Neural progenitor cell (in vitro differentiated cells): ENCODE data around the gene DAB2. TPM values are rescaled to one million over a fixed set of nuclear protein-coding genes. Genes with fewer than 3 reads are reported as not detected.

Experiments
- DNase-seq: peaks from one replicate; pipeline ENCODE4 v3.0.0-alpha.2; 2016; ENCODE audit warnings: low spot score
- H2AFZ ChIP-seq: fragments of 200-600 bp; sonication (generic); replicated peaks from 2 replicates; pipeline ENCODE4 v1.6.1; 2016; ENCODE audit warnings: antibody characterized with exemption
- H3F3A ChIP-seq: fragments of 200-600 bp; sonication (generic); 2 replicates; pipeline ENCODE4 v1.6.1; 2016; ENCODE audit warnings: antibody characterized with exemption, low read depth
- H3K27ac ChIP-seq: fragments of 200-600 bp; sonication (generic); 2 replicates; pipeline ENCODE4 v1.5.1; 2016; ENCODE audit warnings: mild to moderate bottlenecking
- H3K27me3 ChIP-seq: fragments of 200-600 bp; sonication (generic); 2 replicates; pipeline ENCODE4 v1.6.1; 2016; ENCODE audit warnings: mild to moderate bottlenecking, moderate library complexity
- H3K36me3 ChIP-seq: fragments of 200-600 bp; sonication (generic); 2 replicates; pipeline ENCODE4 v1.5.1; 2016
- H3K4me1 ChIP-seq: fragments of 200-600 bp; sonication (generic); 2 replicates; pipeline ENCODE4 v1.6.1; 2016; ENCODE audit warnings: mixed run types
- H3K4me2 ChIP-seq: fragments of 200-600 bp; sonication (generic); 2 replicates; pipeline ENCODE4 v1.6.1; 2016
- H3K4me3 ChIP-seq: fragments of 200-600 bp; sonication (generic); 2 replicates; pipeline ENCODE4 v1.5.1; 2016
- H3K79me2 ChIP-seq: fragments of 200-600 bp; sonication (generic); 2 replicates; pipeline ENCODE4 v1.6.1; 2016; ENCODE audit warnings: low read depth
- H3K9ac ChIP-seq: fragments of 200-600 bp; sonication (generic); 2 replicates; pipeline ENCODE4 v1.6.1; 2016
- H3K9me3 ChIP-seq: fragments of 200-600 bp; sonication (generic); 2 replicates; pipeline ENCODE4 v1.5.1; 2016; ENCODE audit warnings: low read depth
- H4K20me1 ChIP-seq: fragments of 200-600 bp; sonication (generic); 2 replicates; pipeline ENCODE4 v1.6.1; 2016; ENCODE audit warnings: low read depth
- H3K27ac Mint-ChIP-seq: 3 replicates; pipeline ENCODE4 v1.8.0; 2021; ENCODE audit warnings: mixed read lengths
- H3K27me3 Mint-ChIP-seq: 2 replicates; pipeline ENCODE4 v1.8.0; 2022; ENCODE audit warnings: low read depth, mild to moderate bottlenecking, inconsistent platforms, moderate library complexity, mixed read lengths; ENCODE audit not compliant: insufficient read depth
- H3K36me3 Mint-ChIP-seq: 3 replicates; pipeline ENCODE4 v1.8.0; 2021; ENCODE audit warnings: mixed read lengths
- H3K4me1 Mint-ChIP-seq: 3 replicates; pipeline ENCODE4 v1.8.0; 2021; ENCODE audit warnings: mixed read lengths
- H3K4me3 Mint-ChIP-seq: 3 replicates; pipeline ENCODE4 v1.8.0; 2021; ENCODE audit warnings: mild to moderate bottlenecking, moderate library complexity, mixed read lengths
- H3K9me3 Mint-ChIP-seq: 3 replicates; pipeline ENCODE4 v1.8.0; 2020; ENCODE audit warnings: mixed read lengths
- CTCF ChIP-seq: fragments of 200-600 bp; sonication (generic); IDR thresholded peaks from 2 replicates; pipeline ENCODE4 v1.5.1; 2017; ENCODE audit warnings: antibody characterized with exemption, mild to moderate bottlenecking
- EZH2 ChIP-seq: fragments of 200-600 bp; sonication (generic); IDR thresholded peaks from 2 replicates; pipeline ENCODE4 v1.6.1; 2017; ENCODE audit warnings: antibody characterized with exemption, mild to moderate bottlenecking, moderate library complexity
- EZH2phosphoT487 ChIP-seq: fragments of 200-600 bp; sonication (generic); IDR thresholded peaks from 2 replicates; pipeline ENCODE4 v1.6.1; 2017; ENCODE audit warnings: antibody characterized with exemption
- total RNA-seq: library from RNA; depleted of rRNA; stranded (reverse); fragments of >200 nt; gene quantifications from 2 replicates; pipeline ENCODE4 v1.2.3, GENCODE V29; 2015; ENCODE audit warnings: low replicate concordance

The DAB2 gene
- 9.9 and 10.3 TPM in 2 replicates for total RNA-seq

GRCh38 chr5:39424736-39425637, at the start of gene DAB2:
Gene DAB2 (minus strand): TSS chr5:39424980. CDS start chr5:39394320, 30,660 bp downstream.
- Histone ChIP-seq H4K20me1 (no peaks in the 10 kb centered on the region), H3K36me3 (no peaks in the 10 kb centered on the region), H3K4me1 (peaks cover 32% of the 10 kb centered on the region), H3K27me3 (no peaks in the 10 kb centered on the region), H2AFZ (peak within 1 kb of the TSS; percentile 80), H3K27ac (peak within 1 kb of the TSS; percentile 82), H3K9me3 (no peaks in the 10 kb centered on the region), H3K4me3 (peak within 1 kb of the TSS; percentile 62), H3K4me2 (peak within 1 kb of the TSS; percentile 86), H3K79me2 (no peaks in the 10 kb centered on the region), H3F3A (peaks cover 24% of the 10 kb centered on the region), H3K9ac (no peak within 1 kb of the TSS)
- no peak for TF ChIP-seq EZH2phosphoT487
- no peak for TF ChIP-seq EZH2
- TF ChIP-seq CTCF = peak; percentile 70
- H3K4me1 Mint-ChIP-seq = peaks cover 55% of the 10 kb centered on the region
- H3K9me3 Mint-ChIP-seq = no peaks in the 10 kb centered on the region
- H3K27ac Mint-ChIP-seq = peak within 1 kb of the TSS; percentile 86
- peaks cover 3% of the 10 kb centered on the region for H3K27me3 Mint-ChIP-seq
- DNase-seq = peak; percentile 91
- H3K36me3 Mint-ChIP-seq = no peaks in the 10 kb centered on the region
- peak within 1 kb of the TSS; percentile 93 for H3K4me3 Mint-ChIP-seq

GRCh38 chr5:39473156-39473775, 48.5 kb upstream of the DAB2 start:
- Mint-ChIP-seq H3K4me1 (peaks cover 8% of the 10 kb centered on the region), H3K36me3 (no peaks in the 10 kb centered on the region), H3K4me3 (no peak overlapping the region), H3K27ac (no peak overlapping the region), H3K9me3 (no peaks in the 10 kb centered on the region), H3K27me3 (no peaks in the 10 kb centered on the region)
- H3F3A ChIP-seq = no peaks in the 10 kb centered on the region
- no peaks in the 10 kb centered on the region for H3K4me1 ChIP-seq
- DNase-seq = no peak
- no peaks in the 10 kb centered on the region for H4K20me1 ChIP-seq
- TF ChIP-seq CTCF (no peak), EZH2 (no peak), EZH2phosphoT487 (no peak)
- H3K9ac ChIP-seq = no peak overlapping the region
- H3K4me2 ChIP-seq = no peak overlapping the region
- H3K36me3 ChIP-seq = no peaks in the 10 kb centered on the region
- H3K79me2 ChIP-seq = no peaks in the 10 kb centered on the region
- no peak overlapping the region for H2AFZ ChIP-seq
- no peaks in the 10 kb centered on the region for H3K9me3 ChIP-seq
- no peak overlapping the region for H3K4me3 ChIP-seq
- no peak overlapping the region for H3K27ac ChIP-seq
- H3K27me3 ChIP-seq = no peaks in the 10 kb centered on the region

- Histone ChIP-seq H3K4me3 (no peak overlapping the region), H3K79me2 (no peaks in the 10 kb centered on the region), H3K27me3 (no peaks in the 10 kb centered on the region), H3K9me3 (no peaks in the 10 kb centered on the region), H2AFZ (no peak overlapping the region), H3K4me1 (no peaks in the 10 kb centered on the region), H4K20me1 (no peaks in the 10 kb centered on the region), H3K4me2 (no peak overlapping the region), H3K27ac (no peak overlapping the region), H3K36me3 (no peaks in the 10 kb centered on the region), H3F3A (no peaks in the 10 kb centered on the region), H3K9ac (no peak overlapping the region)
- H3K27me3 Mint-ChIP-seq = no peaks in the 10 kb centered on the region
- TF ChIP-seq EZH2phosphoT487 (no peak), CTCF (no peak), EZH2 (no peak)
- DNase-seq = no peak
- no peaks in the 10 kb centered on the region for H3K36me3 Mint-ChIP-seq
- H3K9me3 Mint-ChIP-seq = no peaks in the 10 kb centered on the region
- H3K4me3 Mint-ChIP-seq = no peak overlapping the region
- peaks cover 8% of the 10 kb centered on the region for H3K4me1 Mint-ChIP-seq
- no peak overlapping the region for H3K27ac Mint-ChIP-seq
Observed at GRCh38 chr5:39471836-39472508, 47.2 kb upstream of the DAB2 start.
